Small intestine (tissue), 7 donors: ENCODE results near the gene SPOCK1. TPM values are rescaled to one million over a fixed set of nuclear protein-coding genes. Genes with fewer than 3 reads are reported as not detected.

Experiments
- DNase-seq, 2 donors: peaks; one replicate each; pipeline versions ENCODE4 v3.0.0 to v3.0.0-alpha.2; 2013
- FAIRE-seq: peaks from 2 replicates; lab custom pipeline; 2012; peaks lifted over from hg19 to GRCh38; lab: Jason Lieb, UNC
- H3K27ac ChIP-seq, 3 donors: one replicate each; pipeline ENCODE4 v1.5.1; 2013; ENCODE audit warnings: low read length in 2 of 3, mild to moderate bottlenecking in 2 of 3, control low read depth in 1 of 3, inconsistent platforms in 1 of 3, low read depth in 1 of 3, moderate library complexity in 1 of 3
- H3K27me3 ChIP-seq, 3 donors: one replicate each; pipeline ENCODE4 v1.6.1; 2013; ENCODE audit warnings: low read length in 3 of 3, inconsistent platforms in 1 of 3; ENCODE audit not compliant: control insufficient read depth in 3 of 3, insufficient read depth in 3 of 3
- H3K36me3 ChIP-seq, 3 donors: one replicate each; pipeline ENCODE4 v1.6.1; 2013; ENCODE audit warnings: low read length in 3 of 3, inconsistent platforms in 1 of 3, low read depth in 1 of 3, mild to moderate bottlenecking in 1 of 3, moderate library complexity in 1 of 3; ENCODE audit not compliant: control insufficient read depth in 3 of 3, insufficient read depth in 2 of 3
- H3K4me1 ChIP-seq, 3 donors: one replicate each; pipeline ENCODE4 v1.6.1; 2013; ENCODE audit warnings: low read length in 2 of 3, inconsistent platforms in 1 of 3, low read depth in 1 of 3, mild to moderate bottlenecking in 1 of 3, moderate library complexity in 1 of 3; ENCODE audit not compliant: control insufficient read depth in 3 of 3, insufficient read depth in 2 of 3
- H3K4me3 ChIP-seq, 3 donors: one replicate each; pipeline ENCODE4 v1.5.1; 2013; ENCODE audit warnings: low read length in 3 of 3, control low read depth in 1 of 3, inconsistent platforms in 1 of 3, low read depth in 1 of 3, mild to moderate bottlenecking in 1 of 3, moderate library complexity in 1 of 3
- H3K9me3 ChIP-seq, 2 donors: one replicate each; pipeline ENCODE4 v1.6.1; 2013; ENCODE audit warnings: low read depth in 1 of 2, low read length in 1 of 2; ENCODE audit not compliant: control insufficient read depth in 2 of 2, insufficient read depth in 1 of 2
- WGBS, 3 donors: extraction: QIAGEN DNeasy Blood & Tissue Kit; methylation state at CpG; one replicate each; pipeline ENCODE4 v1.1.7; 2013; 5-methylcytosine and 5-hydroxymethylcytosine counted together
- polyA plus RNA-seq, 4 donors: library from polyadenylated mRNA; stranded (reverse) in 3 of 4; unstranded in 1 of 4; fragments of 200-250 nt in 3 of 4; fragments of 120-200 nt in 1 of 4; gene quantifications; one replicate each; pipeline versions ENCODE4 v1.2.1 to v1.2.3, GENCODE V29; 2013
- donor health status: healthy with polysubstance abuse.
- donor health status: control.
- donor health status: control.
- donor health status: Bipolar disorder and iron deficiency.
- donor health status: healthy.

Gene SPOCK1
- polyA plus RNA-seq, 4 donors, result 0.22 to 1.1 (median 0.54) TPM

DNA sequence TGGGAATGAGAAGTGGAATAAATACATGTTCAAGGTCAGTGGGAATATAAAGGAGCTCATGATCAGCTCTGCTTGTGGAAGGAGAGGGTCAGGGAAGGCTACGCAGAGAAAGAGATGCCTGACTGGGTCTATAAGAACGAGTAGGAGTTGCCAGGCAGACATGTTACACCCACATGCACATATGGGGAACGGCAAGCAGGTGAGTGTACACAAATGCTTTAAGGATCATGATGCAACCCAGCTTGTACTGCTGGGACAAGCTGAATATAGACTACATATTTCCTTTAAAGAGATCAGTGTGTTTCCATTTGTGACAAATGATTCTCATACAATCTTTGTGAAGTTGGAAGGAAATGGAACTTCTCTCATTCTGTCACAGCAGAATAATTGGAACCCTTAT, 141.7 kb downstream of the SPOCK1 start:
- Histone ChIP-seq H3K9me3 (no peaks in the 10 kb centered on the region), H3K36me3 (no peaks in the 10 kb centered on the region), H3K27ac (no peak overlapping the region), H3K4me1 (no peaks in the 10 kb centered on the region), H3K4me3 (no peak overlapping the region), H3K27me3 (peaks cover 0 to 3% (median 2%) of the 10 kb centered on the region in 3 donors)
- FAIRE-seq (no peak), DNase-seq (no peak)
- WGBS, 3 donors, result 47 to 75% (median 66%) methylated on average over 3 of the region's 3 CpGs

DNA sequence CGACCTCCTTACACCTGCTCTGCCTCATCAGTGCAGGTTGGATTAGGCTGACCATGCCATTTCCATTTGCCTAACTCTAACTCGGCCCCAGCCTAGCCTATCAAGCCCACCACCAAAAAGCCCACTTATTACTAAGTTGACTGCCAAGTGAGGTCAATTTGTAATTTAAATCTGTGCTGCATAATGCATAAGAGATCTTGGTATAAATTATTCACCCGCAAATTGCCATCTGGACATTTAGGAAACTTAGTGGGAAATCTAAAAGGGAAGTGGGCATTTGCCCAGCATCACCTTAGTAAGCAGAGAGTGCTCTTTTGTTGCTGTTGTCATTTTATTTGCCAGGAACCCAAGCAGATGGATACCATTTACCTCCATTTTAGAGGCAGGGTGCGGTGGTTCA, 143.0 kb downstream of the SPOCK1 start:
- no peaks in the 10 kb centered on the region for H3K9me3 ChIP-seq
- peaks cover 0 to 5% (median 2%) of the 10 kb centered on the region in 3 donors for H3K27me3 ChIP-seq
- DNase-seq (no peak), FAIRE-seq (no peak)
- no peaks in the 10 kb centered on the region for H3K4me1 ChIP-seq
- H3K36me3 ChIP-seq, result no peaks in the 10 kb centered on the region
- 66 to 86% (median 77%) methylated on average over 4 of the region's 4 CpGs for WGBS, 3 donors
- no peak overlapping the region for H3K27ac ChIP-seq
- H3K4me3 ChIP-seq, result no peak overlapping the region

DNA sequence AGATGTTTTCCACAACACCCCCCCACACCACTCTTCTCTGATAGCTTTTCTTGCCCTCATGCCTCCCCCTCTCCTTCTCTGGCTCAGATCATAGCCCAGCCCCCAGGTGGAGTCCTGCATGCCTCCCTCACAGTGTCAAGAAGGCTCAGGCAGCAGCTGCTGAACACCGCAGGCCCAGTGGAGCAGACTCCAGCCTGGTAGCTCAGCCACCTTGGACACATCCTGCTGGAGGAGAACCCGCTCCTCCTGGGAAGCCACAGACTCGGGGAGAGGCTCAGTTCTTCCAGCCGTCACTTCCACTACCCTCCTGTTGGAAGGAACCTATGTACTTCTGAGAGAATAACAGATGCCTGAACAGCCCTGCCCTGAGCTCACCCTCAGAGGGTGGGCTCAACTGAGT, 143.4 kb downstream of the SPOCK1 start:
- FAIRE-seq (no peak), DNase-seq (no peak)
- no peaks in the 10 kb centered on the region for H3K36me3 ChIP-seq
- no peaks in the 10 kb centered on the region for H3K9me3 ChIP-seq
- H3K4me1 ChIP-seq, result no peaks in the 10 kb centered on the region
- peaks cover 0 to 5% (median 2%) of the 10 kb centered on the region in 3 donors for H3K27me3 ChIP-seq
- 87 to 91% (median 87%) methylated on average over 4 of the region's 4 CpGs for WGBS, 3 donors
- no peak overlapping the region for H3K4me3 ChIP-seq
- H3K27ac ChIP-seq, result no peak overlapping the region

DNA sequence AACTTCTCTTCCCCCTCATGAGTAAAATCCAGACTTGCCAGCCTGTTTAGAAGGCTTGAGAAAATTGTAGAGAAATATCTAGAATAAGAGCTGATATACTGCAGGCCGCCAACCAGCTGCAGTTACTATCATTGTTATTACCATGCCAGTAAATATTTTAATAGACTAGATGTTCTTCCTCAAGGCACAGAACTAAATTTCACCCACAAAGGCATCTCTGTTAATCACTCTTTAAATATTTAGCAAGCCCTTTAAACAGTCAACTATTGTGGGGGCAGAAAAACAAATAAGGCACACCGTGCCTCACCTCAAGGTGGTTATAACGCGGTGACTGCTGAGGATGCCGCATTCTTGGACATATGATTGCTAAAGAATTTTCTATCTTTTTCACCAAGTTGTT, 147.0 kb downstream of the SPOCK1 start:
- Histone ChIP-seq H3K27me3 (peaks cover 0 to 5% (median 0%) of the 10 kb centered on the region in 3 donors), H3K9me3 (no peaks in the 10 kb centered on the region), H3K27ac (no peak overlapping the region), H3K36me3 (no peaks in the 10 kb centered on the region), H3K4me1 (no peaks in the 10 kb centered on the region), H3K4me3 (no peak overlapping the region)
- DNase-seq (no peak), FAIRE-seq (no peak)
- 41 to 67% (median 52%) methylated on average over 5 of the region's 5 CpGs for WGBS, 3 donors

DNA sequence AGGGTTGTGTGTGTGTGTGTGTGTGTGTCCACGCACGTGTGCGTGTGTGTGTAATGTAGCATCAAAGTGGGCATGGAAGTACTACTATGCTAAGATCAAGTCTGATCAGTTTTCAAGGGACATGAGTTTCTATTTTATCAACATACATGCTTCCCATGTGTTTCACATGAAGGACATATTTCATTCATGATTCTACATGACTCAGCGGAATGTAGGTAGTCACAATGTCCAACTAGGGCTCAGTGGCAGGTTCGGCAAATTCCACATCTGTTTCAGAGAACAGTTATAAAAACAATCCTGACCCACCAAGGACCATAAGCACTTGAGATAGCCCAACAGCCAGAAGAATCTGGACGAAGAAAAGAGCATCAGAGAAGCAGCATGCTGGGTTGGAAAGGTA, 148.3 kb downstream of the SPOCK1 start:
- no peak for FAIRE-seq
- no peaks in the 10 kb centered on the region for H3K4me1 ChIP-seq
- H3K9me3 ChIP-seq, result no peaks in the 10 kb centered on the region
- no peak overlapping the region for H3K4me3 ChIP-seq
- H3K36me3 ChIP-seq, result no peaks in the 10 kb centered on the region
- peaks cover 0 to 5% (median 0%) of the 10 kb centered on the region in 3 donors for H3K27me3 ChIP-seq
- no peak overlapping the region for H3K27ac ChIP-seq
- 77 to 88% (median 87%) methylated on average over 6 of the region's 6 CpGs for WGBS, 3 donors
- no peak for DNase-seq

DNA sequence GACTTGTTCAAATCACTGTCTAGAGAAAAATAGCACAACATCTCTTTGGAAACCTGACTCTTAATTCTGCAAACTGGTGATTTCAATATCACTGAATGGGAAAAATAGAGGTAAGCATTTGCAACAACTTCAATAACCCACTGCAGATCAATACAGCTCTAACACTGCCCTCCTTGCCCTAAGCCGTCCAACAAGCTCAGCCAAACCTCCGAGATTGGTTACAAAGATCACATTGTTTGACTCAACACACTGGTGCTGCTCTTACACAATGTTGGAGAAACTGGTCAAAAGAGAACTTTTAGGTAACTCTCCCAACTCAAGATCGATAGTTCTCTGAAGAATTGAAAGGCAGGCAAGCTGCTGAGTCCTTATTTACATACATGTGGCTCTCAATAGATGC, 150.4 kb downstream of the SPOCK1 start:
- FAIRE-seq (no peak), DNase-seq (no peak)
- 20 to 64% (median 40%) methylated on average over 3 of the region's 3 CpGs for WGBS, 3 donors
- no peak overlapping the region for H3K27ac ChIP-seq
- H3K36me3 ChIP-seq, result no peaks in the 10 kb centered on the region
- H3K4me1 ChIP-seq, result no peaks in the 10 kb centered on the region
- peaks cover 0 to 5% (median 0%) of the 10 kb centered on the region in 3 donors for H3K27me3 ChIP-seq
- no peaks in the 10 kb centered on the region for H3K9me3 ChIP-seq
- no peak overlapping the region for H3K4me3 ChIP-seq

DNA sequence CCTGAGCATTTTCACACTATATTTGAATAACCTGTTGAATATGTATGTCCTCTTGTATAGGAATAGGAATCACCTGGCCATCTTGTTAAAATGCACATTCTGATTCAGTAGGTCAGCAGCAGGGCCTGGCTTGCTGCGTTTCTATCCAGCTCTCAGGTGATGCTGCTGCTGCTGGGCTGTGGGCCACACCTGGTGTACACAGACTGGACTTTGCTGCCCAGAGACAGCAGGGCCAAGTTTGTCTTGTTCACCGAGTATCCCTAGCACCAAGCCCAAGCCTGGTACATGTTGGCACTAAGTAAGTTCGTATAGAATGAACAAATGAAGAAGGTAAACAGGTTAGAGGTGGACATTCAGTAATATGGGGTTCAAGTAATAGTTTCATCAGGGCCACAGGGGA, 151.3 kb downstream of the SPOCK1 start:
- no peaks in the 10 kb centered on the region for H3K36me3 ChIP-seq
- H3K9me3 ChIP-seq, result no peaks in the 10 kb centered on the region
- H3K4me3 ChIP-seq, result no peak overlapping the region
- 67 to 90% (median 73%) methylated on average over 3 of the region's 3 CpGs for WGBS, 3 donors
- no peaks in the 10 kb centered on the region for H3K4me1 ChIP-seq
- FAIRE-seq, result no peak
- H3K27me3 ChIP-seq, result peaks cover 0 to 5% (median 0%) of the 10 kb centered on the region in 3 donors
- no peak for DNase-seq
- no peak overlapping the region for H3K27ac ChIP-seq

DNA sequence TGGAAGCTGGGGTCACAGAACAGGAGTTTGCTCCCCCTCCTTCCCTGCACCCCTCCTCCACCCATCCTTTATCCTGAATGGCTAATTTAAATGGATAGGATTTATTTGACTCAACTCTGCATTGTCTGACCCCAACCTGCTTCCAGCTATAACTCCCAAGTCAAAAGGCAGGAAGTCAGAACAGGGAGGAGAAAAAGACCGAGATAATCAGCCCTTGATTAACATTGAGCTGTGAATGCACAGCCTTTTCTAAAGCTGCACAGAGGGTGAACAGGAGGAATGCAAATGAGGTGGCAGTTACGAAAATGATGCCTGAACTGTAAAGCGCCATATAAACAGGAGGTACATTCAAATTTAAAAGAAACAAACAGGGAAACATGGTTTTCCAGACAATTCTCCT, 152.8 kb downstream of the SPOCK1 start:
- Histone ChIP-seq H3K36me3 (no peaks in the 10 kb centered on the region), H3K4me1 (no peaks in the 10 kb centered on the region), H3K27ac (no peak overlapping the region), H3K27me3 (peaks cover 0 to 2% (median 0%) of the 10 kb centered on the region in 3 donors), H3K4me3 (no peak overlapping the region), H3K9me3 (no peaks in the 10 kb centered on the region)
- DNase-seq, result no peak
- no peak for FAIRE-seq
- WGBS, 3 donors, result 65 to 70% (median 65%) methylated on average over 3 of the region's 3 CpGs

DNA sequence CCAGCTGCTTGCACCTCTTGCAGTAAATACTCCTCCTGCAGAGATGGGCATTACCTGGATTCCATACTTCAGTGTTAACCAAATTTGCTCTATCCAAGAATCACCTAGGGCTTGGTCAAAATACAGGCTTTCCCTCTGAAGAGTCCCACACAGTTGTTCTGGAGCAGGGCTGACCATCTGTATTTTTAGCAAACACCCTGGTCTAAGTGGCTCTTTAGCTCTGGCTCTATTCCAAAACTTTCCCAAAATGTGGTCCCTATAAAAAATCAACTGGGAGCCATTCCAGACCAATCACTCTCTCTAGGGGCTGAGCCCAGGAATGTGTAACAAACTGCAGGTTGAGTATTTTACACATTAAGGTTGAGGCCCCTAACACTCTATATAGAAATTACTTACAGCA, 153.7 kb downstream of the SPOCK1 start:
- Histone ChIP-seq H3K9me3 (no peaks in the 10 kb centered on the region), H3K27ac (no peak overlapping the region), H3K4me1 (no peaks in the 10 kb centered on the region), H3K27me3 (peaks cover 0 to 2% (median 0%) of the 10 kb centered on the region in 3 donors), H3K4me3 (no peak overlapping the region), H3K36me3 (no peaks in the 10 kb centered on the region)
- DNase-seq, result no peak
- no peak for FAIRE-seq
